H1 (cell line): ENCODE measurements around the gene CAPN9. TPM values are rescaled to one million over a fixed set of nuclear protein-coding genes. Genes with fewer than 3 reads are reported as not detected.

Source experiments
- CBX8 ChIP-seq: fragments of 300-800, 300-1000 bp; sonication (generic); IDR thresholded peaks from 2 replicates; pipeline ENCODE4 v1.7.1; 2016; ENCODE audit warnings: low read depth, low read length, borderline replicate concordance
- CREB1 ChIP-seq: IDR thresholded peaks from 2 replicates; pipeline ENCODE4 v1.6.1; 2012; ENCODE audit warnings: inconsistent platforms
- CTBP2 ChIP-seq: IDR thresholded peaks from 2 replicates; pipeline ENCODE4 v1.7.0; 2011; ENCODE audit warnings: borderline replicate concordance, mild to moderate bottlenecking, moderate library complexity, mixed read lengths, low read length; ENCODE audit not compliant: insufficient read depth, insufficient read length
- GTF2F1 ChIP-seq: IDR thresholded peaks from 2 replicates; pipeline ENCODE4 v1.6.1; 2012; ENCODE audit warnings: low read depth, low read length, improper control_type of control experiment, borderline replicate concordance
- KDM5A ChIP-seq: fragments of 200-600 bp; IDR thresholded peaks from 2 replicates; pipeline ENCODE4 v1.7.1; 2012; ENCODE audit warnings: mild to moderate bottlenecking, low read length, inconsistent platforms, mixed read lengths
- NANOG ChIP-seq: IDR thresholded peaks from 2 replicates; pipeline ENCODE4 v1.6.1; 2011; ENCODE audit warnings: low read length, low read depth, mild to moderate bottlenecking, inconsistent platforms; ENCODE audit not compliant: insufficient read depth, poor library complexity, severe bottlenecking
- POLR2AphosphoS5 ChIP-seq: IDR thresholded peaks from 2 replicates; pipeline ENCODE4 v1.6.1; 2011; ENCODE audit warnings: low read depth, low read length
- SP1 ChIP-seq: IDR thresholded peaks from 2 replicates; pipeline ENCODE4 v1.6.1; 2011; ENCODE audit warnings: low read depth, low read length
- TBP ChIP-seq: IDR thresholded peaks from 2 replicates; pipeline ENCODE4 v1.6.1; 2011; ENCODE audit warnings: low read depth, low read length, improper control_type of control experiment
- TEAD4 ChIP-seq: IDR thresholded peaks from 2 replicates; pipeline ENCODE4 v1.6.1; 2012; ENCODE audit warnings: low read depth, low read length, inconsistent platforms, mixed read lengths
- polyA plus RNA-seq, 7 experiments: library from polyadenylated mRNA; depleted of rRNA in 3 of 7; stranded (reverse) in 5 of 7; unstranded in 2 of 7; fragments of >200 nt in 5 of 7; fragments of 200-250 nt in 2 of 7; gene quantifications; 1 replicate in 5 of 7; 2 replicates in 1 of 7; 4 replicates in 1 of 7; pipeline versions ENCODE4 v1.2.1 to v1.2.3, GENCODE V29; 2011 to 2013; ENCODE audit warnings: missing spikeins in 2 of 7, mixed read lengths in 2 of 7
- total RNA-seq: library from RNA; stranded (reverse); fragmentation: NEBNext Ultra II Directional; extraction: Animal tissue kit (Norgen Biotek cat#: 25700); gene quantifications from 2 replicates; pipeline ENCODE4 v1.2.1, GENCODE V29; 2021
- TF ChIP-seq, protein P1 (sequence below): fragments of 300-600 bp; sonication (generic); IDR thresholded peaks from 2 replicates; pipeline ENCODE4 v1.7.1; 2012; ENCODE audit warnings: low read length, moderate library complexity, mild to moderate bottlenecking, inconsistent platforms; ENCODE audit not compliant: insufficient replicate concordance
- TF ChIP-seq, protein P2 (sequence below): IDR thresholded peaks from 2 replicates; pipeline ENCODE4 v1.6.1; 2011; ENCODE audit warnings: low read depth, mild to moderate bottlenecking, low read length; ENCODE audit not compliant: insufficient read depth

CAPN9 gene
- total and polyA plus RNA-seq, 2 of the 8 experiments (the other 6 are each of a cell fraction or from before 2014, with no cell fraction given) = 0.22 to 0.76 TPM

DNA sequence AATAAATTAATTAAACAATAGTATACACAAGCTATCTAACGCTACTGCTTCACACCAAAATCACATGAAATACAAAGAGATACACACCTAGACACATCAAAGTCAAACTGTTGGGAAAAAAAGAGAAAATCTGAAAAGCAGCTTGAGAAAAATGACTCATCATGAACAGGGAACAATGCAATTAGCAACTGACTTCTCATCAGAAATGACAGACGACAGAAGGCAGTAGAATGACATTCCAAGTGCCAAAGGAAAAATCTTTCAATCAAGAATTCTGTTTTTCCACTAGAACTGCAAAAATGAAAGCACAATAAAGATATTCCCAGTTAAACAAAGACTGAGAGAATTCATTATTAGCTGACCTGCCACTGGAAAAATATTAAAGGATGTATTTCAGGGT is 57.2 kb downstream of the CAPN9 start (continued):
- TF ChIP-seq, protein P1, sequence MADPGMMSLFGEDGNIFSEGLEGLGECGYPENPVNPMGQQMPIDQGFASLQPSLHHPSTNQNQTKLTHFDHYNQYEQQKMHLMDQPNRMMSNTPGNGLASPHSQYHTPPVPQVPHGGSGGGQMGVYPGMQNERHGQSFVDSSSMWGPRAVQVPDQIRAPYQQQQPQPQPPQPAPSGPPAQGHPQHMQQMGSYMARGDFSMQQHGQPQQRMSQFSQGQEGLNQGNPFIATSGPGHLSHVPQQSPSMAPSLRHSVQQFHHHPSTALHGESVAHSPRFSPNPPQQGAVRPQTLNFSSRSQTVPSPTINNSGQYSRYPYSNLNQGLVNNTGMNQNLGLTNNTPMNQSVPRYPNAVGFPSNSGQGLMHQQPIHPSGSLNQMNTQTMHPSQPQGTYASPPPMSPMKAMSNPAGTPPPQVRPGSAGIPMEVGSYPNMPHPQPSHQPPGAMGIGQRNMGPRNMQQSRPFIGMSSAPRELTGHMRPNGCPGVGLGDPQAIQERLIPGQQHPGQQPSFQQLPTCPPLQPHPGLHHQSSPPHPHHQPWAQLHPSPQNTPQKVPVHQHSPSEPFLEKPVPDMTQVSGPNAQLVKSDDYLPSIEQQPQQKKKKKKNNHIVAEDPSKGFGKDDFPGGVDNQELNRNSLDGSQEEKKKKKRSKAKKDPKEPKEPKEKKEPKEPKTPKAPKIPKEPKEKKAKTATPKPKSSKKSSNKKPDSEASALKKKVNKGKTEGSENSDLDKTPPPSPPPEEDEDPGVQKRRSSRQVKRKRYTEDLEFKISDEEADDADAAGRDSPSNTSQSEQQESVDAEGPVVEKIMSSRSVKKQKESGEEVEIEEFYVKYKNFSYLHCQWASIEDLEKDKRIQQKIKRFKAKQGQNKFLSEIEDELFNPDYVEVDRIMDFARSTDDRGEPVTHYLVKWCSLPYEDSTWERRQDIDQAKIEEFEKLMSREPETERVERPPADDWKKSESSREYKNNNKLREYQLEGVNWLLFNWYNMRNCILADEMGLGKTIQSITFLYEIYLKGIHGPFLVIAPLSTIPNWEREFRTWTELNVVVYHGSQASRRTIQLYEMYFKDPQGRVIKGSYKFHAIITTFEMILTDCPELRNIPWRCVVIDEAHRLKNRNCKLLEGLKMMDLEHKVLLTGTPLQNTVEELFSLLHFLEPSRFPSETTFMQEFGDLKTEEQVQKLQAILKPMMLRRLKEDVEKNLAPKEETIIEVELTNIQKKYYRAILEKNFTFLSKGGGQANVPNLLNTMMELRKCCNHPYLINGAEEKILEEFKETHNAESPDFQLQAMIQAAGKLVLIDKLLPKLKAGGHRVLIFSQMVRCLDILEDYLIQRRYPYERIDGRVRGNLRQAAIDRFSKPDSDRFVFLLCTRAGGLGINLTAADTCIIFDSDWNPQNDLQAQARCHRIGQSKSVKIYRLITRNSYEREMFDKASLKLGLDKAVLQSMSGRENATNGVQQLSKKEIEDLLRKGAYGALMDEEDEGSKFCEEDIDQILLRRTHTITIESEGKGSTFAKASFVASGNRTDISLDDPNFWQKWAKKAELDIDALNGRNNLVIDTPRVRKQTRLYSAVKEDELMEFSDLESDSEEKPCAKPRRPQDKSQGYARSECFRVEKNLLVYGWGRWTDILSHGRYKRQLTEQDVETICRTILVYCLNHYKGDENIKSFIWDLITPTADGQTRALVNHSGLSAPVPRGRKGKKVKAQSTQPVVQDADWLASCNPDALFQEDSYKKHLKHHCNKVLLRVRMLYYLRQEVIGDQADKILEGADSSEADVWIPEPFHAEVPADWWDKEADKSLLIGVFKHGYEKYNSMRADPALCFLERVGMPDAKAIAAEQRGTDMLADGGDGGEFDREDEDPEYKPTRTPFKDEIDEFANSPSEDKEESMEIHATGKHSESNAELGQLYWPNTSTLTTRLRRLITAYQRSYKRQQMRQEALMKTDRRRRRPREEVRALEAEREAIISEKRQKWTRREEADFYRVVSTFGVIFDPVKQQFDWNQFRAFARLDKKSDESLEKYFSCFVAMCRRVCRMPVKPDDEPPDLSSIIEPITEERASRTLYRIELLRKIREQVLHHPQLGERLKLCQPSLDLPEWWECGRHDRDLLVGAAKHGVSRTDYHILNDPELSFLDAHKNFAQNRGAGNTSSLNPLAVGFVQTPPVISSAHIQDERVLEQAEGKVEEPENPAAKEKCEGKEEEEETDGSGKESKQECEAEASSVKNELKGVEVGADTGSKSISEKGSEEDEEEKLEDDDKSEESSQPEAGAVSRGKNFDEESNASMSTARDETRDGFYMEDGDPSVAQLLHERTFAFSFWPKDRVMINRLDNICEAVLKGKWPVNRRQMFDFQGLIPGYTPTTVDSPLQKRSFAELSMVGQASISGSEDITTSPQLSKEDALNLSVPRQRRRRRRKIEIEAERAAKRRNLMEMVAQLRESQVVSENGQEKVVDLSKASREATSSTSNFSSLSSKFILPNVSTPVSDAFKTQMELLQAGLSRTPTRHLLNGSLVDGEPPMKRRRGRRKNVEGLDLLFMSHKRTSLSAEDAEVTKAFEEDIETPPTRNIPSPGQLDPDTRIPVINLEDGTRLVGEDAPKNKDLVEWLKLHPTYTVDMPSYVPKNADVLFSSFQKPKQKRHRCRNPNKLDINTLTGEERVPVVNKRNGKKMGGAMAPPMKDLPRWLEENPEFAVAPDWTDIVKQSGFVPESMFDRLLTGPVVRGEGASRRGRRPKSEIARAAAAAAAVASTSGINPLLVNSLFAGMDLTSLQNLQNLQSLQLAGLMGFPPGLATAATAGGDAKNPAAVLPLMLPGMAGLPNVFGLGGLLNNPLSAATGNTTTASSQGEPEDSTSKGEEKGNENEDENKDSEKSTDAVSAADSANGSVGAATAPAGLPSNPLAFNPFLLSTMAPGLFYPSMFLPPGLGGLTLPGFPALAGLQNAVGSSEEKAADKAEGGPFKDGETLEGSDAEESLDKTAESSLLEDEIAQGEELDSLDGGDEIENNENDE = no peak
- TF ChIP-seq SP1 (no peak), POLR2AphosphoS5 (no peak), TEAD4 (no peak), GTF2F1 (no peak), CREB1 (no peak), TBP (no peak), CTBP2 (no peak), CBX8 (no peak), KDM5A (no peak), NANOG (no peak)
- TF ChIP-seq, protein P2, sequence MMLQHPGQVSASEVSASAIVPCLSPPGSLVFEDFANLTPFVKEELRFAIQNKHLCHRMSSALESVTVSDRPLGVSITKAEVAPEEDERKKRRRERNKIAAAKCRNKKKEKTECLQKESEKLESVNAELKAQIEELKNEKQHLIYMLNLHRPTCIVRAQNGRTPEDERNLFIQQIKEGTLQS = no peak
